HAP-1 (cell line): ENCODE data around the gene CD68.

Experiments
- DNase-seq, 2 experiments: peaks; one replicate each; pipeline ENCODE4 v3.0.0-alpha.2; 2016 to 2020; ENCODE audit warnings: low spot score in 2 of 2
- H3K27me3 ChIP-seq: fragments of 250-450 bp; sonication (Bioruptor Pico); 2 replicates; pipeline ENCODE4 v1.5.1; 2020; ENCODE audit warnings: low read depth, mild to moderate bottlenecking, moderate library complexity
- H3K36me3 ChIP-seq: fragments of 250-450 bp; sonication (Bioruptor Pico); replicated peaks from 2 replicates; pipeline ENCODE4 v1.5.1; 2020; ENCODE audit warnings: mild to moderate bottlenecking
- H3K4me1 ChIP-seq: fragments of 250-450 bp; sonication (Bioruptor Pico); 2 replicates; pipeline ENCODE4 v1.5.1; 2020; ENCODE audit warnings: mild to moderate bottlenecking
- H3K4me3 ChIP-seq: fragments of 250-450 bp; sonication (Bioruptor Pico); 2 replicates; pipeline ENCODE4 v1.5.1; 2020; ENCODE audit warnings: mild to moderate bottlenecking, moderate library complexity
- H3K9me3 ChIP-seq: fragments of 250-450 bp; sonication (Bioruptor Pico); 2 replicates; pipeline ENCODE4 v1.5.1; 2020; ENCODE audit warnings: mild to moderate bottlenecking, moderate library complexity
- in situ Hi-C: fragments of 300-500 bp; cut with MboI; formaldehyde crosslinking; loops from 3 replicates; pipeline ENCODE4 v1.14.3; 2020; ENCODE audit warnings: low sequenced_read_pairs, inconsistent platforms, mixed read lengths

Gene CD68

GRCh38 chr17:7582396-7583252 is 3.2 kb downstream of the CD68 start:
- H3K27me3 ChIP-seq: no peaks in the 10 kb centered on the region
- no peaks in the 10 kb centered on the region for H3K9me3 ChIP-seq
- H3K36me3 ChIP-seq: peaks cover 31% of the 10 kb centered on the region
- no peak for DNase-seq
- in situ Hi-C loops: no loop called here
- peaks cover 21% of the 10 kb centered on the region for H3K4me1 ChIP-seq
- peak overlapping the region; percentile 91 for H3K4me3 ChIP-seq

- Histone ChIP-seq H3K27me3 (no peaks in the 10 kb centered on the region), H3K36me3 (peaks cover 28% of the 10 kb centered on the region), H3K4me3 (peak within 1 kb of the TSS; percentile 91), H3K9me3 (no peaks in the 10 kb centered on the region), H3K4me1 (peaks cover 21% of the 10 kb centered on the region)
- in situ Hi-C loops: no loop called here
- DNase-seq: peak; percentile 98
Measured at GRCh38 chr17:7583253-7584109, 4.0 kb downstream of the CD68 start, which contains the start of gene MPDU1. TSS of gene MPDU1 (plus strand) at chr17:7583852. CDS start at chr17:7583863, 11 bp downstream.

GRCh38 chr17:7586673-7587419 is 7.4 kb downstream of the CD68 start:
- Histone ChIP-seq H3K4me3 (no peak overlapping the region), H3K4me1 (peaks cover 21% of the 10 kb centered on the region), H3K27me3 (no peaks in the 10 kb centered on the region), H3K9me3 (no peaks in the 10 kb centered on the region), H3K36me3 (peaks cover 49% of the 10 kb centered on the region)
- in situ Hi-C loops: no loop called here
- peak in 1 of 2 experiments; percentile 57 for DNase-seq

- no peak for DNase-seq
- no peaks in the 10 kb centered on the region for H3K9me3 ChIP-seq
- H3K4me3 ChIP-seq: no peak overlapping the region
- peaks cover 14% of the 10 kb centered on the region for H3K4me1 ChIP-seq
- in situ Hi-C loops: no loop called here
- no peaks in the 10 kb centered on the region for H3K27me3 ChIP-seq
- peaks cover 56% of the 10 kb centered on the region for H3K36me3 ChIP-seq
Measured at GRCh38 chr17:7587420-7588151, 8.1 kb downstream of the CD68 start.

- in situ Hi-C loops: no loop called here
- DNase-seq: no peak
- peaks cover 63% of the 10 kb centered on the region for H3K36me3 ChIP-seq
- H3K27me3 ChIP-seq: no peaks in the 10 kb centered on the region
- H3K4me3 ChIP-seq: no peak overlapping the region
- H3K9me3 ChIP-seq: no peaks in the 10 kb centered on the region
- peaks cover 6% of the 10 kb centered on the region for H3K4me1 ChIP-seq
Measured at GRCh38 chr17:7588553-7589203, 9.2 kb downstream of the CD68 start.

GRCh38 chr17:7589204-7589868 is 9.9 kb downstream of the CD68 start:
- no peaks in the 10 kb centered on the region for H3K27me3 ChIP-seq
- no peak for DNase-seq
- no peaks in the 10 kb centered on the region for H3K9me3 ChIP-seq
- peaks cover 70% of the 10 kb centered on the region for H3K36me3 ChIP-seq
- peaks cover 6% of the 10 kb centered on the region for H3K4me1 ChIP-seq
- in situ Hi-C loops: no loop called here
- H3K4me3 ChIP-seq: no peak overlapping the region

GRCh38 chr17:7589891-7590691 is 10.7 kb downstream of the CD68 start, which contains the start of gene SOX15:
TSS of gene SOX15 (minus strand) at chr17:7590094. CDS start at chr17:7589676, 418 bp downstream.
- H3K9me3 ChIP-seq: no peaks in the 10 kb centered on the region
- DNase-seq: no peak
- H3K4me1 ChIP-seq: no peaks in the 10 kb centered on the region
- no peak within 1 kb of the TSS for H3K4me3 ChIP-seq
- in situ Hi-C loops: no loop called here
- no peaks in the 10 kb centered on the region for H3K27me3 ChIP-seq
- peaks cover 77% of the 10 kb centered on the region for H3K36me3 ChIP-seq

GRCh38 chr17:7590743-7591142 is 11.3 kb downstream of the CD68 start:
- Histone ChIP-seq H3K27me3 (no peaks in the 10 kb centered on the region), H3K36me3 (peaks cover 84% of the 10 kb centered on the region), H3K4me3 (no peak overlapping the region), H3K4me1 (no peaks in the 10 kb centered on the region), H3K9me3 (no peaks in the 10 kb centered on the region)
- in situ Hi-C loops: no loop called here
- DNase-seq: no peak

- no peak for DNase-seq
- H3K9me3 ChIP-seq: no peaks in the 10 kb centered on the region
- no peaks in the 10 kb centered on the region for H3K27me3 ChIP-seq
- H3K36me3 ChIP-seq: peaks cover 90% of the 10 kb centered on the region
- no peaks in the 10 kb centered on the region for H3K4me1 ChIP-seq
- in situ Hi-C loops: no loop called here
- no peak overlapping the region for H3K4me3 ChIP-seq
Measured at GRCh38 chr17:7591596-7591995, 12.2 kb downstream of the CD68 start.

GRCh38 chr17:7592422-7593021 is 13.1 kb downstream of the CD68 start:
- Histone ChIP-seq H3K36me3 (peaks cover 92% of the 10 kb centered on the region), H3K27me3 (no peaks in the 10 kb centered on the region), H3K4me3 (no peak overlapping the region), H3K9me3 (no peaks in the 10 kb centered on the region), H3K4me1 (no peaks in the 10 kb centered on the region)
- in situ Hi-C loops: no loop called here
- no peak for DNase-seq

- DNase-seq: no peak
- Histone ChIP-seq H3K27me3 (no peaks in the 10 kb centered on the region), H3K4me1 (no peaks in the 10 kb centered on the region), H3K4me3 (no peak overlapping the region), H3K36me3 (peaks cover 92% of the 10 kb centered on the region), H3K9me3 (no peaks in the 10 kb centered on the region)
- in situ Hi-C loops: no loop called here
Measured at GRCh38 chr17:7593296-7593695, 13.9 kb downstream of the CD68 start.
